ENCODE results near the gene MBNL2.
"Not testable (repeated sequence)": the region's sequence is repeated elsewhere in the genome, so short reads cannot be mapped to it uniquely, and the experiment has no call there.

The MBNL2 gene

DNA sequence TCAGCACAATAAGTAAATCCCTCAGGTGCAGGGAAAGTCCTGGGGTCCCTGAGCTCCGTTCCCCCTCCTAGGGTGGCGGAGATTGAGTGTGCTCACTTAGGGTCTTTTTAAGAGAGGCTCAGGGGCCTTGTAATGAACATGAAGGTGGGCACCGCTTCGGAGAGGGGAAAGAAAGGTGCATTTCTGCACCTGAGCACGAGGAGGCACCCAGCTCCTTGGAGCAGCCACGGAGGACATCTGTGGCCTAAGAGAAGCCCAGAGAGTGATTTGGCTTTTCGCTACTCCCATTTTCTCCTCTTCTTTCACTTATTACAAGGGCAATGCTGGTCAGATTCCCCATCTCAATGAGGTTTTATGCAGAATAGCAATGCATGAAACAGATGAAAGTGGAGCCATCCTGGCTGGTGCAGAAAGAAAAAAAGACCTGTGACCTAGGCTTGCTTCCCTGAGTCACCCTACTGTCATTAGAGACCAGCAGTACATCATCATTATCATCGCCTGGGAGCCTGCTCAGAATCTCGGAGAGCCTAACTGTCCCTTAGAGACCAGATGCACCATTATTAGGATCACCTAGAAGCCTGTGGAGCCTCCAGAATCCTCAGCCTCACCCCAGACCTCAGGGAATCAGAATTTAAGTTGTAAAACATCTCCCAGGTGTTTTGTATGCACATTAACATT, 125.3 kb downstream of the MBNL2 start:
- DNase-seq (ENCODE audit: low spot score) = no peak

GRCh38 chr13:97348569-97349100, 126.5 kb downstream of the MBNL2 start:
- no peak for DNase-seq (ENCODE audit: low spot score)

DNA sequence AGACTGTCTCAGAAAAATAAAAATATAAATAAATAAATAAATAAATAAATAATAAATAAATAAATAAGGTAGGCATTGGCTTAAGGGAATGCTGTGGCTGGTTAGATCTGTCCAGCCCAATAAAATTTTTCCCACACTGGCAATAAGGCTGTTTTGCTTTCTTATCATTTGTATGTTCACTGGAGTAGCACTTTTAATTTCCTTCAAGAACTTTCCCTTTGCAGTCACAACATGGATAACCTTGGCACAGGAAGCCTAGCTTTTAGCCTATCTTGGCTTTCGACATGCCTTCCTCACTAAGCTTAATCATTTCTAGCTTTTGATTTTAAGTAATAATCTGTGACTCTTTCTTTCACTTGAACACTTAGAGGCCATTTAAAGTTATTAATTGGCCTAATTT, 129.9 kb downstream of the MBNL2 start:
- not testable (repeated sequence) for DNase-seq (ENCODE audit: low spot score)

- DNase-seq (ENCODE audit: low spot score) = no peak
Observed at GRCh38 chr13:97352815-97353214, 130.7 kb downstream of the MBNL2 start.

- DNase-seq (ENCODE audit: low spot score) = no peak
Observed at GRCh38 chr13:97353927-97354675, 132.0 kb downstream of the MBNL2 start.

GRCh38 chr13:97354808-97355207, 132.7 kb downstream of the MBNL2 start:
- no peak for DNase-seq (ENCODE audit: low spot score)

DNA sequence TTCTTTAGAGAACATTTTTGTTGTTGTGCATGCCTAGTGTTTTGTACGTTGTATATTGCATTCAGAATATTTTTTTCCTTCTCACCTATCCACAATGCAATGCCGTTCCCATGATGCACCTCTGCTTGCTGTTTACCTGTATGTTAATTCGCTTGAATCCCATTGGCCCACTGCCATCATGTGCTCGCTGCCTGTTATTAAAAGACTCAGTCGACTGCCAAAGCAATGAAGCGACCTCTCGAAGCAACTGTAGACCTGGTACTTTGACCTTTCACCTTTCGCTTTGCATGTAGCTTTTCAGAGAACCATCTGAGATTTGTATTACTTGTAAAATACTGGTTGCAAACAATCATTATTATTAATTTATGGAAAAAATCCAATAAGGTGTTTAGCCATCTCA, 134.5 kb downstream of the MBNL2 start:
- no peak for DNase-seq (ENCODE audit: low spot score)

DNA sequence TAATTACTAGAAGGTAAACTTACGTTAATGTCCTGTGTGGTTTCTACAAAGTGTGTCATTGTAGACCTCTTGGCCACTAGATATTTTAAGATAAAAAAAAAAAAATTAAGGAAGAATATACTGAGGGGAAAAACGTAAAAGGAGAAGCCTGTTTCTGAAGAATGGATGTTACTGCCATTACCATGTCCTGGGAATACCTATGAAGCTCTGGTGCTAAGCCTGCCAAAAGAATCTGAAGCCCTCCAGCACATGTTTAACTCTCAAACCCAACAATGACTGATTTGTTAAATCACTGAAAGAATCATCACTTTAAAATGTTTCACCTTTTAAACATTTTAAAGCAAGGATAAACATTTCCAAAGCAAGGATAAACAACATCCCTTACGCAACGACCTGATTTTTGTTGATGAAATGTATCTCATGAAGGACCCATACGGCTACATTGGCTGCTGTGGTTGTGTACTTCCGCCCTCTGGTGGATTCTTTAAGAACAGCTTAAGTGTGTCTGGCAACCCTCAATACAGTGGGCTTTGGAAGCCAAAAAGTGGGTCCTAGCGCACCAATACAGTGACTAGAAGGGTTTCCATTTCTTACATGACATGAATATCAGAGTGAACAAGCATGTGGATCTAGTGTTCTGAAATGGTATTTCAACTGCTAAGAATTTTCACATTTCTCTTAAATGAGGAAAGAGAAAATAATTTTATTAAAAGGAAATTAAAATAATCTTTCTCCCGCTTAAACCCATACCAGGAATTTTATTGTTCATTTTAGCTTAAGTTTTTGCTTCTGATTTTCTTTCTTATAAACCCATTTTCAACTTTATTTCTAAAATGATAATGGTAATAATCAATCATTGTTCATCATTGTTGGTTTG, 137.3 kb downstream of the MBNL2 start:
- peak; percentile 67 for DNase-seq (ENCODE audit: low spot score)

- no peak for DNase-seq (ENCODE audit: low spot score)
Observed at GRCh38 chr13:97360610-97361009, 138.5 kb downstream of the MBNL2 start.

GRCh38 chr13:97364031-97364430, 141.9 kb downstream of the MBNL2 start:
- no peak for DNase-seq (ENCODE audit: low spot score)

DNA sequence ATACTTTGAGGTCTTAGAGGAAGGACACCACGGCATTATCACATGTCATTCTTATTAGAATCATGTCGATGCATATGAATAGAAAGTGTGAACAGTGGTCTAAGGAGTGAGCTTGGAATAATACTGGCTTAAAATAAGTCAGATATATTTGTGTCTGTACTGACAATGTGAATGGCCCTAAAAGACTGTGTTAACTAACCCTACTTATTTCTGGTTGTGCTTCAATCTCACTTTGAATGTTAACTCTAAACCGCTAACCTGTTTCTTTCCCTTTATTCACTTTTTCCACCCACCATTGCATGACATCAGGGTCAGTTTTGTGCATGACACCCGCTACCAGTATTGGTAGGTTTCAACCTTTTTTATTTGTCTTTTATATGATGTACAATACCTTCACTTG, 142.7 kb downstream of the MBNL2 start:
- DNase-seq (ENCODE audit: low spot score) = no peak

GRCh38 chr13:97366172-97366688, 144.1 kb downstream of the MBNL2 start:
- no peak for DNase-seq (ENCODE audit: low spot score)

DNA sequence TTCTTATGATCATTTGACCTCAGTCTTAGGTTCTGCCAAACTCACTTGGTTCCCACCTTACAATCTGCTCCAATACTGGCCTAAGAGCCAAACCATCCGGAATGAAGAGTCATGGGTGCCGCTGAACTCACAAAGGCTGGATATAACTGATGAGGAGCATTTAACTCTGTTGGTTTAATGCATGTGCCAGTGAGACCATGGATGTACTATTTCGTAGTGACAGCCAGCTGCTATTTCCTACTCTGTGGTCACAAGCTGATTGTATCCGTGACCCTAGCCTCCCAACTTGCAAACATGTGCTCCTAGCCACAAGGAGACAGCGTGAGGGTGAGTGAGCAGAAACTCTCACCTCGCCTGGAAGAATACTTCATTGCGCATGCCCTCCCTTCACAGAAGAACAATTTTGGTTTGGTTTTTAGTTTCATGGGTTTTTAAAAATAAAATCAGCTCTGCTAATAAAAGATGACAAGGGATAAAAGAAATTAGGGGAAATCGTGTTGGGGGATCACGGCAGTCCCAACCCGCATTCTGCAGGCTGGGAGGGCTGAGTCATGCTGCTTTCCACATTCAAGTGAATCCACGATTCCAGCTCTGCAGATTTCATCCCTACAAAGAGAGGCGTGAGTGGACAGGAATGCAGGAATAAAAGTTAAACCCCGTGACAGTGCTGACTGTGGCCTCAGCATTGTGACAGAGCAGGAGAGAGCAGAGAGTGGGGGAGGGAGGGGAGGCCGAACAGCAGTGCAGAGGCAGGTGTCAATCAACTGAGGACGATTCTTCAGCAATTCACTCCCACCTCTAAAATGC, 145.1 kb downstream of the MBNL2 start:
- no peak for DNase-seq (ENCODE audit: low spot score)

- DNase-seq (ENCODE audit: low spot score) = no peak
Observed at GRCh38 chr13:97369261-97369893, 147.2 kb downstream of the MBNL2 start.

GRCh38 chr13:97371486-97372109, 149.5 kb downstream of the MBNL2 start:
- no peak for DNase-seq (ENCODE audit: low spot score)

DNA sequence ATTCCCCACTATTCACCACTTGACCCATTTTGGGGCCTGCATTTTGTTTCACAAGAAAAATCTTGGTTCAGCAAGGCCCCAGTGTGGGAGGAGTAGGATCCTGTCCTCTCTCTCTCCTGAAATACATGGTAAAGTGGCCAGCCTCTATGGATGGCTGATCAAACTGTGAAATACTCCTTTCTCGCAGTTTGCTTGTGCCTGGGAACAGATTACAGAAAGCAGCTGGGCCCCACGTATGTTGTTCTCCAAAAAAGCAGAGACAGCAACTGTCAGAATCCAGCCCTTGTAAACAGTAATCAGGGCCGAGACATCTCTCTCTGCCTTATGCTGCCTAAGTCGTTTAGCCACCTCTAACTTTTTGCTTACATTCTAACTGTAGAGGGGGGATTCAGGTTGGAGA, 150.8 kb downstream of the MBNL2 start:
- no peak for DNase-seq (ENCODE audit: low spot score)

GRCh38 chr13:97373787-97374186, 151.7 kb downstream of the MBNL2 start:
- DNase-seq (ENCODE audit: low spot score) = no peak

DNA sequence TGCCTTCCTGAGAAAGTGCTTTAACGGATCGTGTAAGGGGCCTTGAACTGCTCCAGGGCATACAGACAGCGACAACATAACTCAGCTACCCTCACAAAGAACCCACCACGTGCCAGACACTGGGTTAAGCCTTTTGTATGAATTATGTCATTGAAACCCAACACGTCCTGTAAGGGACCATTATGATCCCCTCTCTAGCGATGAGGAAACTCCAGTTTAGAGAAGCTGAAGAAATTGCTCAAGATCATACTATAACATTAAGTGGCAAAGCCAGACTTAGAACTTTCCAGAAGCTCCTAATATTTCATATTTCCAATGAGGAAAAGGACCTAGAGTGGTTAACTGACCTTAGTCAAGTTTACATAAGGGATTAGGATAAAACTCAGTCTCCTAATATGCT, 154.8 kb downstream of the MBNL2 start:
- DNase-seq (ENCODE audit: low spot score) = no peak

GRCh38 chr13:97379386-97379785, 157.3 kb downstream of the MBNL2 start:
- no peak for DNase-seq (ENCODE audit: low spot score)

DNA sequence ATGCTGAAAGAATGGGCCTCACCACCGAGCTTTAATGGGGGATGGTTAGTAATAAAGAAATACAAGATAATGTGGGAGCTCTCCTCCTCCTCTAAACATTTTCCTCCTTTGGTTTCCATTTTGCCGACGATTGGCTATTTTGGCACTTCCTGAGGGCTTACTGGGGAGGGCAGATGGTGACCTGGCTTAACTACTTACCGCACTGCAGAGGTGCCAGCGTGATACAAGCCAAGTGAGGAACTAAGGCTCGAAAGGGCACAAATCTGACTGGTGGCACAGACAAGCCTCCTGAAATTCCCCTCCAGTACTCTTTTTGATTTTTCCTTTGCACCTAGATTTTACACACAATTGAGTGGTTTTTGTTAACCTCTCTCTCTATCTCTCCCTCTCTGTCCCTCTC, 158.6 kb downstream of the MBNL2 start:
- no peak for DNase-seq (ENCODE audit: low spot score)

Measured in kidney capillary endothelial cell (primary cell).